Activated CD8-positive, alpha-beta memory T cell treated with anti-CD3 and anti-CD28 coated beads, Interleukin-2, amount 50 U/mL, for 24 hours (primary cell): ENCODE measurements around the gene CCDC106.

Source experiments
- DNase-seq: peaks from one replicate; pipeline ENCODE4 v3.0.0-alpha.2; 2020; ENCODE audit errors: extremely low read depth

CCDC106 gene

DNA sequence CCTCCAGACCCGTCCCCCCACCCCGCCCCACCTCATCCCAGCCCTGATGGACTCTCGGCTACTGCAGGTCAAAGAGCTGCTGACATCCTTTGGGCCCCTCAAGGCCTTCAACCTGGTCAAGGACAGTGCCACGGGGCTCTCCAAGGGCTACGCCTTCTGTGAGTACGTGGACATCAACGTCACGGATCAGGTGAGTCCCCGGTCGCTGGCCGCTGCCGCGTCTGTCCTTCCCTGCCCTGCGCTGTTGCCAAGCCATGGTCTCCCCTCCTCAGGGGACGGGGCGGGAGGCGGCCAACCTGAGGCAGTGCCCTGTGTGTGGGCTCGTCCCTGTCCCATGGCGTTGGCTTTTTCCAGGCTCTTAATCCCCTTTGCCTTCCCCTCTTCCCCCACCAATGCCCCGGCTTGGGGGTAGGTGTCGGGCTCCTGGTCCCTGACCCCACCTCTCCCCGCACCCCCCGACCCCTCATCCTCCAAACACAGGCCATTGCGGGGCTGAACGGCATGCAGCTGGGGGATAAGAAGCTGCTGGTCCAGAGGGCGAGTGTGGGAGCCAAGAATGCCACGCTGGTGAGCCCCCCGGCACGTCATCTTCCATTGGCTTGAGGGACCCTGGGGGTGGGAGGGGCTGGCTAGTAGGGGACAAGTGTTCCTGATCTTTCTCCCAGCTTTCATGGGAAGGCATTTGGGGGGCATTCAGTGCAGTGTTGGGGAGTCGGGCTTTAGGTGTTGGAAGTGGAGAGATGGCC, 20.8 kb downstream of the CCDC106 start:
- no peak for DNase-seq

DNA sequence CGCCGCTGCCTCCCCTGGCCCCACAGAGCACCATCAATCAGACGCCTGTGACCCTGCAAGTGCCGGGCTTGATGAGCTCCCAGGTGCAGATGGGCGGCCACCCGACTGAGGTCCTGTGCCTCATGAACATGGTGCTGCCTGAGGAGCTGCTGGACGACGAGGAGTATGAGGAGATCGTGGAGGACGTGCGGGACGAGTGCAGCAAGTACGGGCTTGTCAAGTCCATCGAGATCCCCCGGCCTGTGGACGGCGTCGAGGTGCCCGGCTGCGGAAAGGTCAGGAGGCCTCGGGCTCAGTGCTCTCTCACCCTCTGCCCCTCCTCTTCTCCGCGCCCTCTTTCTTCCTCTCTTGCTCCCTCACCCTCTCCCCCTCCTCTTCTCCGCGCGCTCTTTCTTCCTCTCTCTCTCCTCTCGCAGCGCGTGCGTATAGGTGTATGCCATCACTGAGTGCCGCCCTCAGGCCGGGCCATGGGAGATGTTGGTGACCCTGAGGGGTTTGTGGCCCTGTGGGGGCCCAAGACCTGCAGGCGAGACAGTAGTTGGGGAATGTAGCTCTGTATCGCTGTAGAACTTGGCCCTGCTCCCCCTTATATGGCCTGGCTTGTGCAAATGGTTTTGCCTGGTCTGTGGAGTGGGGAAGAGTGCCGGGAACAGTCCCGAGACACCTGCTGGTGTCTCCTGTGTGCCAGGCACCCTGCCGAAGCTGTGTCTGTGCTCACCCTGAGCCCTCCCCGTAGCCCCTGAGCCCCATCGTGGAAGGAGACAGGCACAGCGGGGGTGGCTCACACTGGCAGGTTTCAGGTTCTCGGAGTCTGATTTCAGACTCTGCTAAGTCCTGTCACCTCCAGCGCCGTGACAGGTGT, 21.6 kb downstream of the CCDC106 start:
- DNase-seq: no peak

DNA sequence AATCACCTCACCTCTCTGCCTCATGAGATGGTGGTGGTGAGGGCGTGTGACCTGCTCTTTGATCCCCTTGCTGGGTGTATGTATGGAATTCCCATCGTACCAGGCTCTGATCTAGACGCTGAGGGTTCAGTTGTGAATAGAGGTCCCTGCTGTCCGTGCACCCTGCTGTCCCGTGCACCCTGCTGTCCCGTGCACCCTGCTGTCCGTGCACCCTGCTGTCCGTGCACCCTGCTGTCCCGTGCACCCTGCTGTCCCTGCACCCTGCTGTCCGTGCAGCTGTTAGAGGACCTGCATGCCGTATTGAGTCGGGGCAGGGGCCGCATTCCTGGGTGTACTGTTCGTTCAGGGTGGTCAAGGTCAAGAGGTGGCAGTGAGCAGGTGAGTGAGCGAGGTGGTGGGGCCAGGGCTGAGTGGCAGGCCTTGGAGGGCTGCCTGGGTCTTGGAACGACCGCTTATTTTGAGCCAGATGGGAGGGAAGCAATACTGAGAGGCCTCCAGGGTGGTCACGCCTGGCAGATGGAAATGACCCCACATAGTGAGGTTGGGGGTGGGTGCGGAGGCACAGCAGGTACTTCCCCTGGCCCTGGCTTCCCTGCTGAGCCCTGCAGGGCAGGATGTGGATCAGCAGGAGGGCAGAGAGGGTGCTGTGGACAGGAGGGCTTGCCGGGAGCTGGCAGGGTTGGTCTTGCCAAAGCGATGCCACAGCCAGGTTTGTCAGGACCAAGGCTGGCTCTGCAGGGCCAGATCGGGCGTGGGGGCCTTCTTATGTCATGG, 22.5 kb downstream of the CCDC106 start:
- no peak for DNase-seq

DNA sequence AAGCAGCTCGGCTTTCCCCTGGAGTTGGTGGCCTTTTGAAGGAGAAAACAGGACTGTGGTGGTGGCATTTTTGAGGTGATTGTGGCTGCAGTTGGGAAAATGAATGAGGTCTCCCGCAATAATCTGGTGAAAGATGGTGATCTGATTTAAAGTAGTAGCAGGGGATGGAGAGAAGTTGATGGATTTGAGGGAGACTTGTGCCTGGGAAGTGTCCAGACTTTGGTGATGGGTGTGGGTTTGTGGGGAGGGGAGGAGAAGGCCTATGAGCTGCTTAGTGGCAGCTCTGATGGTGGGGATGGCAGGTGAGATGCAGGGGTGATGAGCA, 23.0 kb downstream of the CCDC106 start:
- no peak for DNase-seq

DNA sequence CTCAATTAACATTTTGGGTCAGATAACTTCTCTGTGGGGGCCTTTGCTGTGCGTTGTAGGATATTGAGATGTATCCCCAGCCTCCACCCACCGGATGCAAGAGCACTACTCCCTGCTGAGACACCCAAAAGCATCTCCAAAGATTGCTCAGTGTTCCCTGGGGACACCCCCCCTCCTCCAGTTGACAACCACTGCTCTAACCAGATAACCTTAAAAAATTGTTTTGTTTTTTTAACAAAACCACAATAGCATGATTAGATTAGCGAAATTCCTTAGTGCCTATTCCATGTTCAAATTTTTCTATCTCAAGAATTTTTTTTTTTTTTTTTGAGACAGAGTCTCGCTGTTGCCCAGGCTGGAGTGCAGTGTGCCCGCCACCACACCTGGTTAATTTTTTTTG, 24.4 kb downstream of the CCDC106 start:
- no peak for DNase-seq

DNA sequence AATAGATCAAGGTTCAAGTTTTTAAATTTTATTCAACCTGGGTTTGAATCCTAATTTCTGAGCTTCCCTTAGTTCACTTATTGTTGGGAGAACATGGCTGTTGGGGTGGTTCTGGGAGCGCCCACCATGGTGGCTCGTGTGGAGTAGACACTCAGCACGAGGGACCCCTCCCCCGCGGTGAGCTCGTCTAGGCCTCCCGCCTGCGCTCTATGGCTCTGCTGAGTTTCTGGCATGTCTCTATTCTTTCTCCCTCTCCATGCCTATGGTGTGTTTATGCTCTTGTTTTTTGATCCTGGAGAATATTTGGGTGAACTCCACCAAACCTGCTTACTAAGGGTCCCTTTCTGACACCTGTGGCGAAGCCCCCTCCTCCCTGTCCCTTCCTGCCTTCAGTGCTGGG, 25.5 kb downstream of the CCDC106 start:
- no peak for DNase-seq

DNA sequence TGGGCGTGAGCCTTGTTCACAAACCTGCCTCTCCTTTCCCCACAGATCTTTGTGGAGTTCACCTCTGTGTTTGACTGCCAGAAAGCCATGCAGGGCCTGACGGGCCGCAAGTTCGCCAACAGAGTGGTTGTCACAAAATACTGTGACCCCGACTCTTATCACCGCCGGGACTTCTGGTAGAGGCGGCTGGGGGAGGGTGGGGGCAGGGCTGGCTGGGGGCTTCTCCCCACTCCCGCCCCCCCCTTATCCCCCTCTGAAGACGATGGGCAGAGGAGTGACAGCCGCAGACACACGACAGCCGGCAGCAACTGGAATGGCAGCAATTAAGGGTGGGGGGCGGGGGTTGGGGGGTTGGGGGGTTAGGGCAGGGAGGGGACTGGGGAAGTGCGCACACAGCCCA, 25.9 kb downstream of the CCDC106 start:
- DNase-seq: no peak

DNA sequence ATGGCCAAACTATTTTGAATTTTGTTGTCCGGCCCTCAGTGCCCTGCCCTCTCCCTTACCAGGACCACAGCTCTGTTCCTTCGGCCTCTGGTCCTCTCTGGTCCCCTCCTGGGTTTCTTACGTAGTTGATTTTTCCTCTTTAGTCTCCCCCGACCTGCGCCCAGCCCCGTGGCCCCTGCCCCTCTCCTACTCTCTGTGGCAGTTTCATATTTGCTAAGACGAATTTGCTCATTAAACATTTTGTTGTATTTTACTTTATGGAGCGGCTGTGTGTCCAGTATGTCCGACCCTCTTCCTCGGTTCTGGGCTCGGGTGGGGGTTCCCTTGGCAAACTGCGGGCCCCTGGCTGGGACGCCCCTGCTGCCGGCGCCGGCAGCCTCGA, 26.4 kb downstream of the CCDC106 start:
- DNase-seq: no peak

DNA sequence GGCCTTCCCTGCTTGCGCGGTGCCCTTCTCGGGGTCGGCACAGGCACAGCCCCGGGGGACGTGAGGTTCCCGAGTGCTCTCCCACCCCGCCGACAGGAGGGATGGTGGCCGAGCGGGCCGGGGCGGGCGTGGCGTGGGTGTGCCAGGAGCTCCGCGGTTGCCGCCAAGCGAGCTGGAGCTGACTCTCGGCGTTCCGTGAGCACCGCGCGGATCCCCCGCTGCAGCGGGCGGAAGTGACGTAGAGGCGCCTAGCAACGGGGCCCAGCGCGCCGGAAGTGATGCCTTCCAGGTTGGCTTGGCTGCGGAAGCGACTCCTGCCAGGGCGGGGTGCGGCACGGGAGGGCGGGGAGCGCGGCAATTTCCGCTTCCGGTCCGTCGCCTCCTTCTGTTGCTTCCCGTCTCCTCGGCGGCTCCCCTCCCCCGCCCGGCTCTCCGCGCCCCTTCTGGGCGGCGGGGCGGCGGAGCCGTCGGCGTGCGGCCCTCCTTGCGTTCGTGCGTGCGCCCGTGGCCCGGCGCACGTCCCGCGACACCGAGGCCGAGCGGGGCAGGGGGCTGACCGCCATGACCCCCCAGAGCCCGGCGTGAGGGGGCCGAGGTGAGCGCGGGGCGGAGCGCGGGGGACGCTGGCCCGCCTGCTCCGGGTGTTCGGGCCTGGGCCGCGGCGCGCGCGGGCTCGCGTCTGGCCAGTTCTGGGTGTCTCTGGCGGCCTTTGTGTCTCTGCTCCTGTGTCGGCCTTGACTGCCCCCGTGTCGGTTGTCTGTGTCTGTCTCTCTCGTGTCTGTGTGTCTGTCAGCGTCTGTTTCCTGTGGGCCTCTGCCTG, 27.0 kb downstream of the CCDC106 start, which contains the start of gene EPN1:
TSS of gene EPN1 (plus strand) at position 386 of the 820 bp plus-strand sequence. CDS start 3,402 bp downstream, outside the sequence.
- DNase-seq: peak; percentile 94

DNA sequence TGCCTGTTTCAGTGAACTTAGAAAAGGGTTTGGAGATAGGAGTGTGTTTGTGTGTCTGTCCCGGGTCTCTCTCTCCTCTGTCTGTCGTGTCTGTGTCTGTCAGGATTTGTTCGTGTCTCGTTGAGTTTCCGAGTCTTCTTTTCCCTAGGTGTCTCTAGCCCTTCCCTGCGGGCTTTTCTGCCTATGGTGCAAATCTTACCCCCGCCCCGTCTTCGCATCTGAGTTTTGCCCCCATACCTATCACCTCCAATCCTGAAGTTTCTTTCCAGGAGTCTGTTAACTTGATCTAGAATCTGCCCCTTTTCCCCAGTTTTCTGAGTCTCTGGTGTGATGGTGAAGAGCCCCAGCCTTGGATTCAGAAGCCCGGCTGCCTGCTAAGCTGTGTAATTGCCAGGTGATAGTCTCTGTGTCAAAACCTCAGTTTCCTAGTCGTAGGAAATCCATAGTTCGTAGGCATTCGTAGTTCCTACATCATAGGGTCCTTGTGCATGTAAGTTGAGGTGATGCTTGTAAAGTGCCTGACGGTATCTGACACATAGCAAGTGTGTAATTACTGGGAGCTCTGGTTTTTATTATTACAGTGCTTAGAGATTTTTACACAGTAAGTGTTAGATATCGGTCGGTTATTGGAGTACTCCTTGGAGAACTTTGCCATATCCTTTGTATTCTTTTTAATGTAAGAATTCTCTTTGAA, 27.8 kb downstream of the CCDC106 start:
- DNase-seq: no peak

DNA sequence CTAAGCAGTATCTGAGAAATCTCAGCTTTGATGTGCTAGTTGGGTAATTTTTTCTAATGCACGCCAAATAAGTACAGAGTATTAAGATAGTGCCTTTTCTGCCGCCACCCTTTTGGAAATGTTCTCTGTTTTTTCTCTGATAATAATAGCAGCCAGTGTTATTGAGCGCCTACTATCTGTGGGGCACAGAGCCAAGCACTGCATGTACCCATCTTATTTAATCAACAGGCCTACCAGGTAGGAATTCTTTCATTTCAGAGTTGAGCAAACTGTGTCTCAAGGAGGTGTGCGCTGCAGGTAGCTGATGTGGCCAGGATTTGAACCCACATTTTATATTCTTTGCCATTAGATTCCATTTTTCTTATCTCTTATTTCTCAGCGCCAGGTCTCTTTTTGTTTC, 28.4 kb downstream of the CCDC106 start:
- no peak for DNase-seq

DNA sequence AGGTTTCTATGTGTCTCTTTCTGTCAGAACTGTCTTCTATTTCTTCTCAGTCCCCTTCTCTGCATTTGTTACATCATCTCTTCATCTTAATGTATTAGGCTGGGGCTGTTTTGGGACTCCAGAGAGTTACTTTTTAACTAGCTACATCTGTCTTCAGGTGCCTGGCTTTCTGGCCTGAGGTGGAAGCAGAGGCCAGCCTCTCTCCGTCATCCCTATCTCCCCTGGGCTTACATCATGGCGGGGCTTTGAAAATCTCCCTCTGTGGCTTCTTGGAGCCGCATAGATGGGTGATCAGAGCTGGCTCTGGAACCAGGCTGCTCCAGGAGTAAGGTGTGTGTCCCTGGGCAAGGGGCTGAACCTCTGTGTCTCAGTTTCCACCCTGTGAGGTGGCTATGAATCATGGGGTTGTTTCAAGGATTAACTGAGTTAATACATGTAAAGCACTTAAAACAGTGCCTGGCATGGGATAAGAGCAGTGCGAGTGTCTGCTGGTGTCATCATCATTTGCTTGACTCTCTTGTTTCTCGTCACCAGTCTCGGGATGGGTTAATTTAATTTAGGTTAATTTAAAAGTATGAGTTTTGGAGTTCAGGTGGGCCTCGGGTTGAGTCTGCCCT, 29.0 kb downstream of the CCDC106 start:
- no peak for DNase-seq

DNA sequence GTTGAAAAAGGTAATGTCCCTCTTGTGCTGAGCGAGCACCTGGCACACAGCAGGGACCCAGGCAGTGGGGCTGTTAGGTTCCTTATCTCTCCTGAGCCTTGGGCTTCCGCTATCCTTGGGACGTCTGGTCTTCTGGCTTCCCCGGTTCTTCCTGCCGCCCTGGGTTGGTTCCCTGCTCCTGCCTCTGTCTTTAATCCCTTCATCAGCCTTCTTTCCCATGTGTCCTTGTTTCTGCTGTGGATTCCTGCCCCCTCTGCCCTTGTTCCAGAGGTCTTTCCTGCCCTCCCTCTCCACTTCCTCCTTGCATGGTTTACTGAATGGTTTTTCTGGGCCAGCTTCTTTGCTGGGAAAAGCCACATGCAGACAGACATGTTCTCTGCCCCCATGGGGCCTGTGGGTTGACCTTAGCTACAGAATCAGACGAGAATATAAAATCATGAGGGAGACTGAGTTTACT, 29.6 kb downstream of the CCDC106 start:
- no peak for DNase-seq

DNA sequence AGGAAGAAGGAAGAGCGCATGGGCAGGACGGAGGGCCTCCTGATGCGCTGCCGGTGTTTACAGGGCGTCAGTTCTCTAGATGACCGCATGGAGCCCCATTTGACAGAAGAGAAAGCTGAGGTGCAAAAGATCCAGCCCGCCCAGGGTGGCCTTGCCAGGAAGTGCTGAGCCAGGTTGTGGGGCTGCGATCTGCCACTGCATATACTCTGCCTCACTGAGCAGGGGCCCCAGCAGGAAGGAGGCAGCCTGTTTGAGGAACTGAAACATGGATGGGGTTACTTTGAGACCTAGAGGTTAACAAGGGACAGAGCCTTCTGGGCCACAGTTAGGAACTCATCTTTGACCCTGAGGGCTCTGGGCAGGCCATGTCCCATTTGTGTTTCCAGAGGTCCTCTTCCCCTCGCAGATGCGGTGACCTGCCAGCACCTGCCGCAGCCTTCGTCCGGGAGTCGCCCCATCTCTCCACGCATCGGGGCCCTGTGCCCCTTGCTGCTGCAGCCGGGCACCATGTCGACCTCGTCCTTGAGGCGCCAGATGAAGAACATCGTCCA, 30.2 kb downstream of the CCDC106 start:
- no peak for DNase-seq

DNA sequence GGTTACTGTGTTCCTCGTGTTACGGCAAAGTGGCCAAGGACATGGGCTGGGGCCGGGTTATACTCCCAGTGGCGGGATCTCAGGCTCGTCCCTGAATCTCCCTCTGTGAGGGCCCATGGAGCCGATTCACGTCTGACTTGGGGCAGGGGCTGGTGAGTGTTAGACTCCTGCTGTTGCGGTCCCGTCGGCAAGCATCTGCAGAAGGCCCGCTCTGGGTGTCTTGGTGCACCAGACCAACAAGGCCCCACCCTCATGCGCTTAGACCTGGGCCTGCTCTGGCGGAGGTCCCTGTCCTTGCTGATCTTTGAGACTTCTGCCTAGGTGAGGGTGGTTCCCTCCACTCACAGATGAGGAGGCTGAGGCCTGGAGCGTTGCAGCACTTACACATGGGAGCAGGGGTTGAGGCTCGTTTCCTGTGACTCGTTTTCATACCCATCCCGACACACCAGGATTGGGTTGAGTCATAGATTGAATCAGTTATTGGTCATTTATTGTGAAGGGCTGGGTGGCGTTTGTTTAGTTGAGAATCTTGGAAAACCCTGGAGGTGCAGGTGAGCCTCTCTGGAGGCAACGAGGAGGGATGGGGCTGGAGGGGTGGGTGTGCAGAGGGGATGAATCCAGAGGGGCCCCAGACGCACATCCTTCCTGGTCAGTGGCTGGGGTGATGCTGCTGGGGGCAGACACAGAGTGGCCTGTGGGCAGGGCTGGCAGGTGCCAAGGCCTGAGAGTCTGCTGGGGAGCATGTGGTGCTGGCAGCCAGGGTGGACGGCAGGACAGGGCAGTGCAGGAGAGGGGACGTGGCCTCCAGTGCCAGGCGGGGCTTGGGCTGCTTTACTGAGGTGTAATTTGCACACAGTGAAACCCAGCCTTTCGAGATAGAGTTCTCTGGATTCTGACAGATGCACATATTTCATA, 31.6 kb downstream of the CCDC106 start:
- no peak for DNase-seq

DNA sequence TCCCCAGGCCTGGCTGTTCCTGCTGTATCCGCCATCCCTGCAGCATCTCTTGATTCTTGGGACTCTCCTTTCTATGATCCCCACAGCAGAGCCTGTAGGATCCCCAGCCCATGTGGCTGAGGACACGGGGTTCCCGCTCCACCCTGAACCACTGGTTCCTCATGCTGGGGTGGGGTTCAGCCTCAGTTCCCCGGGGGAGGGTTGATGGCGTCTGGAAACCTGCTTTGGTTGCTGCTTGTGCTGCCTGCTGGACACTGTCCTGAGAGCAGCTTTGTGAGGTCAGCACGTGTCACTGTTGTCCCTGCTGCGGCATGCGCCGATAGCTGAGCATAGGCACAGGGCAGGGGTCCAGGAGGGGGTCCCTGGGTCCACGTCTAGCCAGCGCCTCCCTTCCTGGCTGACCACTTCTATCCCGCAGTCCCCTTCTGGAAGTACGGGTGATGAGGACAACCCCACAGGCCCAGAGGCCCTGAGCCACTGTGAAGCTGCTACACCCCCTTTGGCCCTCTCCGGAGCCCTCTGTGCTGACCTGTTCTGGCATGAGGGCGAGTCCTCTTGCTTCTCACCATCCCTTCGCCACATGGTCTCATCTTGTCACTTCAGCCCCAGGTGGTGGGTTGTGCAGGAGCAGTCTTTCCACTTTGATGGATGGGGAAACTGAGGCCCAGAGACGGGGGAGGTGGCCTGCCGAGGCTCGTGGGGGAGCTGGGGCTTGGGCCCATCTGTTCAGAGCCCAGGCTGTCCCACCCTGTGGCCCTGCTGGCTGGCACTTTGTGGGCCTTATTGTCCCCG, 32.5 kb downstream of the CCDC106 start:
- no peak for DNase-seq

DNA sequence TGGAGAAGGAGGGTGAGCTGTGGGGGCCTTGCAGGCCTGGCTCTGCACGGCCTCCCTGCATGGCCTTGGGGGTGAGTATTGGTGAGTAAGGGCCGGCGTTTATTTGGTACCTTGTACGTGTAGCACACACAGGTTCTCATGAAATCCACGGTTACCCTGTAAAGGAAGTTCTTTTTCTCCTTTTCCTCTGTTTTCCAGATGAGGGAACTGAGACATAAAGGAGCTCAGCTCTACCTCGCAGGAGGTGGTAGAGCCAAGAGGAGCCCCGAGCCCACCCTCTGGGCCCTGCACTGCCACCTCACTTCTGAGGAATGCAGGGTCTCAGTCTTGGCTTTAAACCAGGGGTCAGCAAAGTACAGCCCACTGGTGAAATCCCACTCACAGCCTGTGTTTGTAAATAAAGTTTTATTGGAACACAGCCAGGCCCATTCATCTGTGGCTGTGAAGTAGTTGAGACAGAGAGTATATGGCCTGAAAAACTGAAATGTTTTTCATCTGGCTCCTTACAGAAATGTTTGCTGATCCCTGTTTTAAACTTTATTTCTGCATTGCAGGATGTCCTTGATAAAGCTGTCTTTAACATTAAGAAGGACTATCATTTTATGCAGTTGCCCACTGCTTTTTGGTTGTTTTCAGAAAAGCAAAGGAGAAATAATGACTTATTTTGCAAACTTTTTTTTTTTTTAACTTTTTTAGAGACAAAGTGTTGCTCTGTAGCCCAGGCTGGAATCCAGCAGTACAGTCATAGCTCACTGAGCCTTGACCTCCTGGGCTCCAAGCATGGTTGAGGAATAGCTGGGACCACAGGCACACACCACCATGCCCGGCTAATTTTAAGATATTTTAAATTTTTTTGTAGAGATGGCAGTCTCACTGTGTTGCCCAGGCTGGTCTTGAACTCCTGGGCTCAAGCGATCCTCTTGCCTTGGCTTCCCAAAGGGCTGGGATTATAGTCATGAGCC, 33.4 kb downstream of the CCDC106 start:
- DNase-seq: no peak
